A549 (cell line): ENCODE results near the gene CRYBG2.

Experiments
- CHD2 ChIP-seq: fragments of 150-350 bp; IDR thresholded peaks from 2 replicates; pipeline ENCODE4 v1.6.1; 2014; ENCODE audit warnings: low read length; ENCODE audit not compliant: partially characterized antibody
- ESRRA ChIP-seq: fragments of 150-350 bp; IDR thresholded peaks from 2 replicates; pipeline ENCODE4 v1.6.1; 2014; ENCODE audit warnings: mild to moderate bottlenecking, low read length, borderline replicate concordance
- JUN ChIP-seq, 2 experiments: fragments of >200 bp; sonication (Bioruptor Twin); formaldehyde crosslinking; IDR thresholded peaks; 2 replicates in 1 of 2; 3 replicates in 1 of 2; pipeline ENCODE4 v1.6.1; 2016 to 2017
- NR3C1 ChIP-seq: fragments of >200 bp; sonication (Bioruptor Twin); formaldehyde crosslinking; IDR thresholded peaks from 3 replicates; pipeline ENCODE4 v1.6.1; 2017
- ZFP36 ChIP-seq: fragments of 450-650 bp; IDR thresholded peaks from 2 replicates; pipeline ENCODE4 v1.6.1; 2014; ENCODE audit warnings: borderline replicate concordance; ENCODE audit not compliant: partially characterized antibody
- TF ChIP-seq, protein P1 (sequence below): fragments of >200 bp; sonication (Bioruptor Twin); formaldehyde crosslinking; IDR thresholded peaks from 3 replicates; pipeline ENCODE4 v1.5.1; 2016
- TF ChIP-seq, protein P2 (sequence below): fragments of >200 bp; sonication (Bioruptor Twin); formaldehyde crosslinking; IDR thresholded peaks from 3 replicates; pipeline ENCODE4 v1.6.1; 2016
- TF ChIP-seq, protein P3 (sequence below): fragments of 200-600 bp; sonication (generic); IDR thresholded peaks from 2 replicates; pipeline ENCODE4 v1.6.1; 2016; ENCODE audit warnings: antibody characterized with exemption, mild to moderate bottlenecking, moderate library complexity

DNA sequence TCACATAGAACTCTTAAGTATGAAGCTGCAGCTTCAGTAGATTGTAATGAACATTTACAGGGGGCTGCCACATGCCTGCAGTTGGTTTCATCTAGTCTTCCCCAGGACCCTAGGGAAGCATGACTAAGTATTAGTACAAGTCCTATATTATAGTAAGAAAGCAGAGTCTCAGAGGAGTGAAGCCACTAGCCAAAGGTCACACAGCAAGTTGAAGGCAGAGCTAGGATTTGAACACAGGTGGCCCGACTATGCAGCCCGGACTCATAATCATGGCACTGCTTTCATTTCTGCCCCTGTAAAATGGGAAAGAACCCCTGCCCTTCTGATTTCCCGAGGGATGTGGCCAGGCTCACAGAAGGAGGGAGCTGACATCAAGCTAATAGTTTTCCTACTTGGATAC is 8.4 kb upstream of the CRYBG2 start:
- TF ChIP-seq, protein P1, sequence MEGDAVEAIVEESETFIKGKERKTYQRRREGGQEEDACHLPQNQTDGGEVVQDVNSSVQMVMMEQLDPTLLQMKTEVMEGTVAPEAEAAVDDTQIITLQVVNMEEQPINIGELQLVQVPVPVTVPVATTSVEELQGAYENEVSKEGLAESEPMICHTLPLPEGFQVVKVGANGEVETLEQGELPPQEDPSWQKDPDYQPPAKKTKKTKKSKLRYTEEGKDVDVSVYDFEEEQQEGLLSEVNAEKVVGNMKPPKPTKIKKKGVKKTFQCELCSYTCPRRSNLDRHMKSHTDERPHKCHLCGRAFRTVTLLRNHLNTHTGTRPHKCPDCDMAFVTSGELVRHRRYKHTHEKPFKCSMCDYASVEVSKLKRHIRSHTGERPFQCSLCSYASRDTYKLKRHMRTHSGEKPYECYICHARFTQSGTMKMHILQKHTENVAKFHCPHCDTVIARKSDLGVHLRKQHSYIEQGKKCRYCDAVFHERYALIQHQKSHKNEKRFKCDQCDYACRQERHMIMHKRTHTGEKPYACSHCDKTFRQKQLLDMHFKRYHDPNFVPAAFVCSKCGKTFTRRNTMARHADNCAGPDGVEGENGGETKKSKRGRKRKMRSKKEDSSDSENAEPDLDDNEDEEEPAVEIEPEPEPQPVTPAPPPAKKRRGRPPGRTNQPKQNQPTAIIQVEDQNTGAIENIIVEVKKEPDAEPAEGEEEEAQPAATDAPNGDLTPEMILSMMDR, result no peak
- TF ChIP-seq CHD2 (no peak), ESRRA (no peak), ZFP36 (no peak), JUN (IDR thresholded peaks at IDR 0.05) (no peak), NR3C1 (no peak)
- TF ChIP-seq, protein P2, sequence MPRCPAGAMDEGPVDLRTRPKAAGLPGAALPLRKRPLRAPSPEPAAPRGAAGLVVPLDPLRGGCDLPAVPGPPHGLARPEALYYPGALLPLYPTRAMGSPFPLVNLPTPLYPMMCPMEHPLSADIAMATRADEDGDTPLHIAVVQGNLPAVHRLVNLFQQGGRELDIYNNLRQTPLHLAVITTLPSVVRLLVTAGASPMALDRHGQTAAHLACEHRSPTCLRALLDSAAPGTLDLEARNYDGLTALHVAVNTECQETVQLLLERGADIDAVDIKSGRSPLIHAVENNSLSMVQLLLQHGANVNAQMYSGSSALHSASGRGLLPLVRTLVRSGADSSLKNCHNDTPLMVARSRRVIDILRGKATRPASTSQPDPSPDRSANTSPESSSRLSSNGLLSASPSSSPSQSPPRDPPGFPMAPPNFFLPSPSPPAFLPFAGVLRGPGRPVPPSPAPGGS, result no peak
- TF ChIP-seq, protein P3, sequence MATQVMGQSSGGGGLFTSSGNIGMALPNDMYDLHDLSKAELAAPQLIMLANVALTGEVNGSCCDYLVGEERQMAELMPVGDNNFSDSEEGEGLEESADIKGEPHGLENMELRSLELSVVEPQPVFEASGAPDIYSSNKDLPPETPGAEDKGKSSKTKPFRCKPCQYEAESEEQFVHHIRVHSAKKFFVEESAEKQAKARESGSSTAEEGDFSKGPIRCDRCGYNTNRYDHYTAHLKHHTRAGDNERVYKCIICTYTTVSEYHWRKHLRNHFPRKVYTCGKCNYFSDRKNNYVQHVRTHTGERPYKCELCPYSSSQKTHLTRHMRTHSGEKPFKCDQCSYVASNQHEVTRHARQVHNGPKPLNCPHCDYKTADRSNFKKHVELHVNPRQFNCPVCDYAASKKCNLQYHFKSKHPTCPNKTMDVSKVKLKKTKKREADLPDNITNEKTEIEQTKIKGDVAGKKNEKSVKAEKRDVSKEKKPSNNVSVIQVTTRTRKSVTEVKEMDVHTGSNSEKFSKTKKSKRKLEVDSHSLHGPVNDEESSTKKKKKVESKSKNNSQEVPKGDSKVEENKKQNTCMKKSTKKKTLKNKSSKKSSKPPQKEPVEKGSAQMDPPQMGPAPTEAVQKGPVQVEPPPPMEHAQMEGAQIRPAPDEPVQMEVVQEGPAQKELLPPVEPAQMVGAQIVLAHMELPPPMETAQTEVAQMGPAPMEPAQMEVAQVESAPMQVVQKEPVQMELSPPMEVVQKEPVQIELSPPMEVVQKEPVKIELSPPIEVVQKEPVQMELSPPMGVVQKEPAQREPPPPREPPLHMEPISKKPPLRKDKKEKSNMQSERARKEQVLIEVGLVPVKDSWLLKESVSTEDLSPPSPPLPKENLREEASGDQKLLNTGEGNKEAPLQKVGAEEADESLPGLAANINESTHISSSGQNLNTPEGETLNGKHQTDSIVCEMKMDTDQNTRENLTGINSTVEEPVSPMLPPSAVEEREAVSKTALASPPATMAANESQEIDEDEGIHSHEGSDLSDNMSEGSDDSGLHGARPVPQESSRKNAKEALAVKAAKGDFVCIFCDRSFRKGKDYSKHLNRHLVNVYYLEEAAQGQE, result no peak
